Fibroblast of the conjunctiva (primary cell): ENCODE results near the gene PPP1R16B.
A peak's percentile ranks its signal among the peaks of the same experiment; 100 is the strongest.

ENCODE experiments used
- DNase-seq: peaks from one replicate; pipeline ENCODE4 v3.0.0-alpha.2; 2010; ENCODE audit warnings: low read depth

The PPP1R16B gene

GRCh38 chr20:38896009-38896594 is 90.6 kb downstream of the PPP1R16B start:
- no peak for DNase-seq

GRCh38 chr20:38897267-38897666 is 91.8 kb downstream of the PPP1R16B start:
- no peak for DNase-seq

GRCh38 chr20:38900606-38901005 is 95.1 kb downstream of the PPP1R16B start:
- no peak for DNase-seq

- DNase-seq, result no peak
Measured at GRCh38 chr20:38902601-38903000, 97.1 kb downstream of the PPP1R16B start.

GRCh38 chr20:38903335-38903734 is 97.8 kb downstream of the PPP1R16B start:
- no peak for DNase-seq

GRCh38 chr20:38905375-38905774 is 99.9 kb downstream of the PPP1R16B start:
- DNase-seq, result no peak

GRCh38 chr20:38907918-38908677 is 102.6 kb downstream of the PPP1R16B start:
- no peak for DNase-seq

GRCh38 chr20:38915355-38915754 is 109.9 kb downstream of the PPP1R16B start:
- no peak for DNase-seq

GRCh38 chr20:38917657-38918056 is 112.2 kb downstream of the PPP1R16B start:
- DNase-seq, result no peak

- no peak for DNase-seq
Measured at GRCh38 chr20:38918172-38918571, 112.7 kb downstream of the PPP1R16B start.

- no peak for DNase-seq
Measured at GRCh38 chr20:38919683-38920082, 114.2 kb downstream of the PPP1R16B start.

GRCh38 chr20:38920411-38920810 is 114.9 kb downstream of the PPP1R16B start:
- DNase-seq, result no peak

GRCh38 chr20:38920851-38921250 is 115.4 kb downstream of the PPP1R16B start:
- DNase-seq, result no peak

- DNase-seq, result no peak
Measured at GRCh38 chr20:38924718-38925117, 119.2 kb downstream of the PPP1R16B start.

- DNase-seq, result peak; percentile 98
Measured at GRCh38 chr20:38926142-38926933, 120.8 kb downstream of the PPP1R16B start, which contains the start of gene FAM83D. FAM83D (plus strand) TSS chr20:38926417; CDS start chr20:38926443, 26 bp downstream.

- no peak for DNase-seq
Measured at GRCh38 chr20:38926934-38927616, 121.6 kb downstream of the PPP1R16B start.

- DNase-seq, result no peak
Measured at GRCh38 chr20:38927902-38928578, 122.5 kb downstream of the PPP1R16B start.

GRCh38 chr20:38930242-38930569 is 124.7 kb downstream of the PPP1R16B start:
- DNase-seq, result no peak

- no peak for DNase-seq
Measured at GRCh38 chr20:38931984-38932383, 126.5 kb downstream of the PPP1R16B start.

- peak; percentile 57 for DNase-seq
Measured at GRCh38 chr20:38932457-38933120, 127.1 kb downstream of the PPP1R16B start.

GRCh38 chr20:38934530-38934929 is 129.0 kb downstream of the PPP1R16B start:
- DNase-seq, result no peak
